ENCODE data around the gene CYSLTR2.

CYSLTR2 gene

DNA sequence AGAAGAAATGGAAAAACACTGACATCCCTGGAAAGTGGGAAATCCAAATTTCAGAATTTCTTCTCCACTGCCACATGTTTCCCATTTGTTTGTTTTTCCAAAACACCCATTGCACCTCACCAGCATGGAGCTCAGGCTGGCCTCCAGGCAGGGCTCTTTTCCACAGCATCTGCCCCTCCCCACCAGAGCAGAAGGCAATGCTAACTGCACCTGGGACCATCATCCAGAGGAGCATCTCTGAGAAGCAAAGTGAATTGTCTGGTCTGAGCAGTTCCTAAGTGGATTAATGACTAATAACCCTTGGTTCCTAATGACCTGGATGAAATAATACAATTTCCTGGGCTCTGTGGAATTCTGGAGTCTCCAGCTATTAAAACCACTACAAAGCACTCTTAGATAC, 8.8 kb upstream of the CYSLTR2 start:
- H3K36me3 Mint-ChIP-seq (ENCODE audit: low read depth) = no peaks in the 10 kb centered on the region
- H3K27me3 Mint-ChIP-seq (ENCODE audit: low read depth, poor library complexity) = peaks cover 7% of the 10 kb centered on the region
- no peak overlapping the region for H3K27ac Mint-ChIP-seq
- no peaks in the 10 kb centered on the region for H3K9me3 Mint-ChIP-seq
- TF ChIP-seq CTCF (IDR thresholded peaks at IDR 0.05) = no peak
- H3K4me1 Mint-ChIP-seq = peaks cover 21% of the 10 kb centered on the region
- no peak overlapping the region for H3K4me3 Mint-ChIP-seq
- DNase-seq = no peak

GRCh38 chr13:48645845-48646244, 7.9 kb upstream of the CYSLTR2 start:
- TF ChIP-seq CTCF (IDR thresholded peaks at IDR 0.05) = no peak
- Mint-ChIP-seq H3K36me3 (ENCODE audit: low read depth) (no peaks in the 10 kb centered on the region), H3K9me3 (no peaks in the 10 kb centered on the region), H3K27ac (no peak overlapping the region), H3K4me1 (peaks cover 24% of the 10 kb centered on the region), H3K27me3 (ENCODE audit: low read depth, poor library complexity) (peaks cover 3% of the 10 kb centered on the region), H3K4me3 (no peak overlapping the region)
- no peak for DNase-seq

GRCh38 chr13:48646791-48647190, 6.9 kb upstream of the CYSLTR2 start:
- no peak for TF ChIP-seq CTCF (IDR thresholded peaks at IDR 0.05)
- no peak for DNase-seq
- Mint-ChIP-seq H3K36me3 (ENCODE audit: low read depth) (no peaks in the 10 kb centered on the region), H3K27ac (no peak overlapping the region), H3K4me1 (peaks cover 22% of the 10 kb centered on the region), H3K27me3 (ENCODE audit: low read depth, poor library complexity) (peaks cover 3% of the 10 kb centered on the region), H3K4me3 (no peak overlapping the region), H3K9me3 (no peaks in the 10 kb centered on the region)

DNA sequence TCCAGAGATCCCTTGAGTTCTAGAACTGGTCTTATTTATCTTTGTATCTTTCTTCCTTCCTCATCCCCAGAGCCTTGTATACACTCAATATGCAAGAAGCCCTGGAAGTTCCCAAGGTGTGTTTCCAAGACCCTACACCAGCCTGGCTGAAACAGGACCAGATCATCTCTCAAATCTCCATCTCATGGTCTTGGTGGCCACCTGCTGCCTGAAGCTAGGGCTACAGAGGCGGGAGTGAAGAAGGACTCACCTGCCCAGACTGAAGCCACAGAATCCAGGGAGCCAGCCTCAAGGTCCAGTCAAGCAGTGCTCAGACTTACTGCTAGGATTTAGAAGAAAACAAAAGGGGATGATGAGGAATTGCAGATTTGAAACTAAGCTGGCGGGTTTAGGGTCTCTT, 6.1 kb upstream of the CYSLTR2 start:
- no peak for DNase-seq
- Mint-ChIP-seq H3K27me3 (ENCODE audit: low read depth, poor library complexity) (peaks cover 3% of the 10 kb centered on the region), H3K9me3 (no peaks in the 10 kb centered on the region), H3K27ac (no peak overlapping the region), H3K4me1 (peaks cover 22% of the 10 kb centered on the region), H3K4me3 (no peak overlapping the region), H3K36me3 (ENCODE audit: low read depth) (no peaks in the 10 kb centered on the region)
- no peak for TF ChIP-seq CTCF (IDR thresholded peaks at IDR 0.05)

DNA sequence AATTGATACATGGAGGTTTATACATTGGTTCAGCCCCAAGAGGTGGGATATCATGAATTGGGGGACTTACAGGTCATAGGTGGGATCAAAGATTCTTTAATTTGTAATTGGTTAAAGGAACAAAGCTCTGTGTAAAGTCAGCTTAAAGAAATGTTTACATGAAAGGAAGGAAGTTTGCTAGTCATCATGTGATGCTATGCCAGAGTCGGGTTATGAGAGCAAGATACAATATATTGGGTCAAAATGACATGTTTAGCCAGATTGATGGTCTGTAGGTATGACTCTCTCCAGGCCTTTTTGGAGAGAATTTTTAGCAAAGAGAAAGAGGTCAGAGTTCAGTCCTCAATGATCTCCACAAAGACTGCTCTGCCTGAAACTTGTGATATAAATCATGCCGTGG, 5.3 kb upstream of the CYSLTR2 start:
- no peak for DNase-seq
- no peak for TF ChIP-seq CTCF (IDR thresholded peaks at IDR 0.05)
- peaks cover 2% of the 10 kb centered on the region for H3K27me3 Mint-ChIP-seq (ENCODE audit: low read depth, poor library complexity)
- no peaks in the 10 kb centered on the region for H3K9me3 Mint-ChIP-seq
- no peak overlapping the region for H3K4me3 Mint-ChIP-seq
- no peak overlapping the region for H3K27ac Mint-ChIP-seq
- peaks cover 30% of the 10 kb centered on the region for H3K4me1 Mint-ChIP-seq
- H3K36me3 Mint-ChIP-seq (ENCODE audit: low read depth) = no peaks in the 10 kb centered on the region

DNA sequence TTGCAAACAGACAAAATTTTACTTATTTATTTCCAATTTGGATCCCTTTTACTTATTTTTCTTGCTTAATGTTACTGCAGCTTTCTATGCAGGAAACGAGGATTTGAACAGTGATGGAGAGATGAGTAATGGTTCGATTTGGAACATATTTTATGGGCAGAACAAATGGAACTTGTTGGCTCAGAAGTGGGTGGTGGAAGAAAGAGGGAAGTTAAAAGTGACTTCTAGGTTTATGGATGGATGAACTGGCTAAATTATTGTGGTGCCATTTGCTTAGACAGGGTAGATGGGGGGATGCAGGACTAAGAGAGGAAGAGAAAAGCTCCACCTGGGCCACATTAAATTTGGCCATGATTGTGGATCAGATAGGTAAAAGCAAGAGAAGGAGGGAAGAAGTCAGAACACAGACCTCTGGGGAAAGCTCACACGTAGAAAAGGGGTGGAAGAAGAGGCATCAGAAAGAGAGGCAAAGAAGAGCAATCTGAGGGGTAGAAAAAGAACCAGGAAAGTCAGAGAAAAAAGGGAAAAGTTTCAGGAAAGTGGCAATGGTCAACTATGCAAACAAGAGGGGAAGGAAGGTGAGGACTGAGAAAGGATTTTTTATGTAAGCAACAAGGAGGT, 768 bp upstream of the CYSLTR2 start:
- Mint-ChIP-seq H3K4me3 (no peak overlapping the region), H3K27me3 (ENCODE audit: low read depth, poor library complexity) (no peaks in the 10 kb centered on the region), H3K9me3 (no peaks in the 10 kb centered on the region), H3K27ac (peak overlapping the region; percentile 52), H3K4me1 (peaks cover 33% of the 10 kb centered on the region), H3K36me3 (ENCODE audit: low read depth) (no peaks in the 10 kb centered on the region)
- DNase-seq = no peak
- no peak for TF ChIP-seq CTCF (IDR thresholded peaks at IDR 0.05)

Measured in nephron progenitor cell (in vitro differentiated cells).